ENCODE results near the gene IPMK. TPM values are rescaled to one million over a fixed set of nuclear protein-coding genes. Genes with fewer than 3 reads are reported as not detected.

Gene IPMK
- total and polyA plus RNA-seq, 9 of the 15 experiments (the other 6 are each of a cell fraction or from before 2014, with no cell fraction given), result 0.98 to 4.4 (median 2.7) TPM

DNA sequence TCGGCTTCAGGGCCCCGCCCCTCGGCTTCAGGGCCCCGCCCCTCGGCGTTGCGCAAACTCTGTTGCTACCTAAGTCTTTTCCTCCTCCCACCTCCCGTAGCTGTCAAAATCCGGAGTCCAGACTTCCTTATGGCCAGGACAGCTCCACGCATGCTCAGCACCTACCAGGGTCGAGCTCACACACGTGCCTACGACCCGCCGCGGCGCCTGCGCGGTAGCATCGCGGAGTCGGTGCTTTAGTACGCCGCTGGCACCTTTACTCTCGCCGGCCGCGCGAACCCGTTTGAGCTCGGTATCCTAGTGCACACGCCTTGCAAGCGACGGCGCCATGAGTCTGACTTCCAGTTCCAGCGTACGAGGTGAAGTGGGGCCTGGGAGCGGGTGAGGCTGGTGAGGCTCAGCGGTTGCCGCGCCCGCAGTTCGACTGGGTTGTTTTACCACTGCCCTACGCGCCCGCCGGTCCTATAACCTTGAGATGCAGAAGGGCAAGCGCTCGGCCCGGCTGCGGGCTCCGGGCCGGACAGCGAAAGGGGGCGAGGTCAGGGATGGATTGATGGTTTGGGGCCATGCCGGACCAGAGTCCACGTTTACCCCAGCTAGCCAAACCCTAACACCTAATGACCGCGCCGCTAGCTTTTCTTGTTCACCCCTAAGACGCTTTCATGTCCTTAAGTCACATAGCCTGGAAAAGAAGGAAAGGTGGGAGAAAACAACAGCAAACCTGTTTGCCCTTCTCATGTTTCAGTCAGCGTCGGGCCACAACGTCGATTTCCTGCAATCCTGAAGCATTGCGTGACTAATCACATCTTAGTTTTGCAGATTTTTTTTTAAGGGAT, 1.5 kb upstream of the IPMK start, which contains the start of gene CISD1 (continued):
- TF ChIP-seq RCOR1 (IDR thresholded peaks at IDR 0.05; ENCODE audit: borderline replicate concordance in 1 of 2, low read depth in 2 of 2, low read length in 2 of 2) (peak in 1 of 2 experiments; percentile 63; a peak in 2 of 4 replicates), SRSF1 (IDR thresholded peaks at IDR 0.05; ENCODE audit: low read depth, low read length) (no peak), PPARD (CRISPR knock-in tag; IDR thresholded peaks at IDR 0.05) (no peak), ZNF583 (CRISPR knock-in tag; IDR thresholded peaks at IDR 0.05) (no peak), FOSL1 (tag; conservative IDR thresholded peaks at IDR 0.05) (peak; percentile 51; the same call in 1 of the 2 replicates), ZFP36 (IDR thresholded peaks at IDR 0.05; ENCODE audit: low read depth, low read length, partially characterized antibody) (no peak), CREBBP (IDR thresholded peaks at IDR 0.05; ENCODE audit: low read depth, low read length) (no peak), ZBTB8A (IDR thresholded peaks at IDR 0.05; ENCODE audit: partially characterized antibody) (no peak), ZNF143 (CRISPR knock-in tag; IDR thresholded peaks at IDR 0.05) (no peak), ERF (CRISPR knock-in tag; IDR thresholded peaks at IDR 0.05) (no peak), RBM25 (IDR thresholded peaks at IDR 0.05; ENCODE audit: low read depth, low read length, severe bottlenecking) (no peak), RBM22 (IDR thresholded peaks at IDR 0.05; ENCODE audit: low read depth, low read length, poor library complexity, severe bottlenecking) (peak; percentile 46), NELFE (IDR thresholded peaks at IDR 0.05; ENCODE audit: insufficient read depth, insufficient read length) (no peak)
- TF ChIP-seq, protein P1, sequence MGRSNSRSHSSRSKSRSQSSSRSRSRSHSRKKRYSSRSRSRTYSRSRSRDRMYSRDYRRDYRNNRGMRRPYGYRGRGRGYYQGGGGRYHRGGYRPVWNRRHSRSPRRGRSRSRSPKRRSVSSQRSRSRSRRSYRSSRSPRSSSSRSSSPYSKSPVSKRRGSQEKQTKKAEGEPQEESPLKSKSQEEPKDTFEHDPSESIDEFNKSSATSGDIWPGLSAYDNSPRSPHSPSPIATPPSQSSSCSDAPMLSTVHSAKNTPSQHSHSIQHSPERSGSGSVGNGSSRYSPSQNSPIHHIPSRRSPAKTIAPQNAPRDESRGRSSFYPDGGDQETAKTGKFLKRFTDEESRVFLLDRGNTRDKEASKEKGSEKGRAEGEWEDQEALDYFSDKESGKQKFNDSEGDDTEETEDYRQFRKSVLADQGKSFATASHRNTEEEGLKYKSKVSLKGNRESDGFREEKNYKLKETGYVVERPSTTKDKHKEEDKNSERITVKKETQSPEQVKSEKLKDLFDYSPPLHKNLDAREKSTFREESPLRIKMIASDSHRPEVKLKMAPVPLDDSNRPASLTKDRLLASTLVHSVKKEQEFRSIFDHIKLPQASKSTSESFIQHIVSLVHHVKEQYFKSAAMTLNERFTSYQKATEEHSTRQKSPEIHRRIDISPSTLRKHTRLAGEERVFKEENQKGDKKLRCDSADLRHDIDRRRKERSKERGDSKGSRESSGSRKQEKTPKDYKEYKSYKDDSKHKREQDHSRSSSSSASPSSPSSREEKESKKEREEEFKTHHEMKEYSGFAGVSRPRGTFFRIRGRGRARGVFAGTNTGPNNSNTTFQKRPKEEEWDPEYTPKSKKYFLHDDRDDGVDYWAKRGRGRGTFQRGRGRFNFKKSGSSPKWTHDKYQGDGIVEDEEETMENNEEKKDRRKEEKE (IDR thresholded peaks at IDR 0.05; ENCODE audit: borderline replicate concordance in 1 of 2, control insufficient read depth in 1 of 2, low read depth in 2 of 2, low read length in 1 of 2), result no peak
- TF ChIP-seq, protein P2, sequence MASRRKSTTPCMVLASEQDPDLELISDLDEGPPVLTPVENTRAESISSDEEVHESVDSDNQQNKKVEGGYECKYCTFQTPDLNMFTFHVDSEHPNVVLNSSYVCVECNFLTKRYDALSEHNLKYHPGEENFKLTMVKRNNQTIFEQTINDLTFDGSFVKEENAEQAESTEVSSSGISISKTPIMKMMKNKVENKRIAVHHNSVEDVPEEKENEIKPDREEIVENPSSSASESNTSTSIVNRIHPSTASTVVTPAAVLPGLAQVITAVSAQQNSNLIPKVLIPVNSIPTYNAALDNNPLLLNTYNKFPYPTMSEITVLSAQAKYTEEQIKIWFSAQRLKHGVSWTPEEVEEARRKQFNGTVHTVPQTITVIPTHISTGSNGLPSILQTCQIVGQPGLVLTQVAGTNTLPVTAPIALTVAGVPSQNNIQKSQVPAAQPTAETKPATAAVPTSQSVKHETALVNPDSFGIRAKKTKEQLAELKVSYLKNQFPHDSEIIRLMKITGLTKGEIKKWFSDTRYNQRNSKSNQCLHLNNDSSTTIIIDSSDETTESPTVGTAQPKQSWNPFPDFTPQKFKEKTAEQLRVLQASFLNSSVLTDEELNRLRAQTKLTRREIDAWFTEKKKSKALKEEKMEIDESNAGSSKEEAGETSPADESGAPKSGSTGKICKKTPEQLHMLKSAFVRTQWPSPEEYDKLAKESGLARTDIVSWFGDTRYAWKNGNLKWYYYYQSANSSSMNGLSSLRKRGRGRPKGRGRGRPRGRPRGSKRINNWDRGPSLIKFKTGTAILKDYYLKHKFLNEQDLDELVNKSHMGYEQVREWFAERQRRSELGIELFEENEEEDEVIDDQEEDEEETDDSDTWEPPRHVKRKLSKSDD (conservative IDR thresholded peaks at IDR 0.05; ENCODE audit: low read length), result no peak
- TF ChIP-seq, protein P3, sequence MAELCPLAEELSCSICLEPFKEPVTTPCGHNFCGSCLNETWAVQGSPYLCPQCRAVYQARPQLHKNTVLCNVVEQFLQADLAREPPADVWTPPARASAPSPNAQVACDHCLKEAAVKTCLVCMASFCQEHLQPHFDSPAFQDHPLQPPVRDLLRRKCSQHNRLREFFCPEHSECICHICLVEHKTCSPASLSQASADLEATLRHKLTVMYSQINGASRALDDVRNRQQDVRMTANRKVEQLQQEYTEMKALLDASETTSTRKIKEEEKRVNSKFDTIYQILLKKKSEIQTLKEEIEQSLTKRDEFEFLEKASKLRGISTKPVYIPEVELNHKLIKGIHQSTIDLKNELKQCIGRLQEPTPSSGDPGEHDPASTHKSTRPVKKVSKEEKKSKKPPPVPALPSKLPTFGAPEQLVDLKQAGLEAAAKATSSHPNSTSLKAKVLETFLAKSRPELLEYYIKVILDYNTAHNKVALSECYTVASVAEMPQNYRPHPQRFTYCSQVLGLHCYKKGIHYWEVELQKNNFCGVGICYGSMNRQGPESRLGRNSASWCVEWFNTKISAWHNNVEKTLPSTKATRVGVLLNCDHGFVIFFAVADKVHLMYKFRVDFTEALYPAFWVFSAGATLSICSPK (IDR thresholded peaks at IDR 0.05; ENCODE audit: borderline replicate concordance), result 0 out of 2 replicates have a peak, but pooled peaks have one; percentile 62
- TF ChIP-seq, protein P4, sequence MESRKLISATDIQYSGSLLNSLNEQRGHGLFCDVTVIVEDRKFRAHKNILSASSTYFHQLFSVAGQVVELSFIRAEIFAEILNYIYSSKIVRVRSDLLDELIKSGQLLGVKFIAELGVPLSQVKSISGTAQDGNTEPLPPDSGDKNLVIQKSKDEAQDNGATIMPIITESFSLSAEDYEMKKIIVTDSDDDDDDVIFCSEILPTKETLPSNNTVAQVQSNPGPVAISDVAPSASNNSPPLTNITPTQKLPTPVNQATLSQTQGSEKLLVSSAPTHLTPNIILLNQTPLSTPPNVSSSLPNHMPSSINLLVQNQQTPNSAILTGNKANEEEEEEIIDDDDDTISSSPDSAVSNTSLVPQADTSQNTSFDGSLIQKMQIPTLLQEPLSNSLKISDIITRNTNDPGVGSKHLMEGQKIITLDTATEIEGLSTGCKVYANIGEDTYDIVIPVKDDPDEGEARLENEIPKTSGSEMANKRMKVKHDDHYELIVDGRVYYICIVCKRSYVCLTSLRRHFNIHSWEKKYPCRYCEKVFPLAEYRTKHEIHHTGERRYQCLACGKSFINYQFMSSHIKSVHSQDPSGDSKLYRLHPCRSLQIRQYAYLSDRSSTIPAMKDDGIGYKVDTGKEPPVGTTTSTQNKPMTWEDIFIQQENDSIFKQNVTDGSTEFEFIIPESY (CRISPR knock-in tag; IDR thresholded peaks at IDR 0.05), result peak; percentile 32; the same call in 1 of the 2 replicates
